H9 (cell line): Measurements from ENCODE around the gene SLC16A3. TPM values are rescaled to one million over a fixed set of nuclear protein-coding genes. Genes with fewer than 3 reads are reported as not detected.

Experiments
- DNase-seq: peaks from one replicate; pipeline ENCODE4 v3.0.0-alpha.2; 2017
- H2AFZ ChIP-seq: one replicate; pipeline ENCODE4 v1.6.1; 2013; ENCODE audit warnings: mild to moderate bottlenecking, low read length, control low read depth, moderate library complexity
- H2AK5ac ChIP-seq: 2 replicates; pipeline ENCODE4 v1.6.1; 2013; ENCODE audit warnings: low read length, control low read depth, mixed read lengths; ENCODE audit not compliant: insufficient read length
- H2BK120ac ChIP-seq: one replicate; pipeline ENCODE4 v1.6.1; 2013; ENCODE audit warnings: low read depth, mild to moderate bottlenecking, low read length, control low read depth, inconsistent platforms; ENCODE audit not compliant: poor library complexity, severe bottlenecking
- H2BK12ac ChIP-seq: 2 replicates; pipeline ENCODE4 v1.6.1; 2013; ENCODE audit warnings: low read length, control low read depth, mixed read lengths, low read depth; ENCODE audit not compliant: insufficient read length
- H2BK15ac ChIP-seq: 2 replicates; pipeline ENCODE4 v1.6.1; 2013; ENCODE audit warnings: low read depth, low read length, control low read depth
- H2BK20ac ChIP-seq: one replicate; pipeline ENCODE4 v1.6.1; 2013; ENCODE audit warnings: low read depth, mild to moderate bottlenecking, low read length, control low read depth, inconsistent platforms; ENCODE audit not compliant: poor library complexity, severe bottlenecking
- H2BK5ac ChIP-seq: 2 replicates; pipeline ENCODE4 v1.6.1; 2013; ENCODE audit warnings: low read length, control low read depth, mixed read lengths; ENCODE audit not compliant: insufficient read length
- H3K14ac ChIP-seq: 2 replicates; pipeline ENCODE4 v1.6.1; 2013; ENCODE audit warnings: low read length, control low read depth; ENCODE audit not compliant: insufficient read depth
- H3K18ac ChIP-seq: 2 replicates; pipeline ENCODE4 v1.6.1; 2013; ENCODE audit warnings: low read depth, mild to moderate bottlenecking, mixed read lengths, low read length, control low read depth; ENCODE audit not compliant: insufficient read length
- H3K23ac ChIP-seq: 2 replicates; pipeline ENCODE4 v1.6.1; 2013; ENCODE audit warnings: low read length, control low read depth, mixed read lengths, low read depth; ENCODE audit not compliant: insufficient read length
- H3K23me2 ChIP-seq: 2 replicates; pipeline ENCODE4 v1.6.1; 2013; ENCODE audit warnings: low read depth, mild to moderate bottlenecking, mixed read lengths, low read length, control low read depth; ENCODE audit not compliant: insufficient read length, poor library complexity, severe bottlenecking
- H3K27ac ChIP-seq: 2 replicates; pipeline ENCODE4 v1.5.1; 2013; ENCODE audit warnings: low read length, control low read depth, mixed read lengths, low read depth; ENCODE audit not compliant: insufficient read length
- H3K27me3 ChIP-seq: 2 replicates; pipeline ENCODE4 v1.6.1; 2013; ENCODE audit warnings: low read length, control low read depth, inconsistent platforms; ENCODE audit not compliant: insufficient read depth
- H3K4ac ChIP-seq: 2 replicates; pipeline ENCODE4 v1.6.1; 2013; ENCODE audit warnings: low read depth, mild to moderate bottlenecking, control low read depth, inconsistent platforms, low read length, moderate library complexity
- H3K4me1 ChIP-seq: 2 replicates; pipeline ENCODE4 v1.6.1; 2013; ENCODE audit warnings: low read length, control low read depth, inconsistent platforms; ENCODE audit not compliant: insufficient read depth
- H3K4me2 ChIP-seq: 2 replicates; pipeline ENCODE4 v1.6.1; 2013; ENCODE audit warnings: low read length, control low read depth, mixed read lengths; ENCODE audit not compliant: insufficient read length, insufficient read depth
- H3K56ac ChIP-seq: 2 replicates; pipeline ENCODE4 v1.6.1; 2013; ENCODE audit warnings: low read depth, mild to moderate bottlenecking, mixed read lengths, low read length, control low read depth; ENCODE audit not compliant: insufficient read length
- H3K79me1 ChIP-seq: 2 replicates; pipeline ENCODE4 v1.6.1; 2013; ENCODE audit warnings: low read depth, mild to moderate bottlenecking, moderate library complexity, low read length, control low read depth, inconsistent platforms; ENCODE audit not compliant: insufficient read depth, poor library complexity, severe bottlenecking
- H3K79me2 ChIP-seq: 2 replicates; pipeline ENCODE4 v1.6.1; 2013; ENCODE audit warnings: low read length, control low read depth, inconsistent platforms; ENCODE audit not compliant: insufficient read depth
- H3K9ac ChIP-seq: 2 replicates; pipeline ENCODE4 v1.6.1; 2013; ENCODE audit warnings: low read length, control low read depth, mixed read lengths; ENCODE audit not compliant: insufficient read length; ENCODE audit errors: extremely low read depth
- H3K9me3 ChIP-seq: one replicate; pipeline ENCODE4 v1.6.1; 2013; ENCODE audit warnings: low read depth, low read length, inconsistent platforms; ENCODE audit not compliant: control insufficient read depth
- H3T11ph ChIP-seq: one replicate; pipeline ENCODE4 v1.6.1; 2013; ENCODE audit warnings: mild to moderate bottlenecking, low read length, control low read depth, inconsistent platforms
- H4K20me1 ChIP-seq: one replicate; pipeline ENCODE4 v1.6.1; 2013; ENCODE audit not compliant: control insufficient read depth, insufficient read length, insufficient read depth
- H4K5ac ChIP-seq: 2 replicates; pipeline ENCODE4 v1.6.1; 2013; ENCODE audit warnings: low read depth, mild to moderate bottlenecking, mixed read lengths, low read length, control low read depth; ENCODE audit not compliant: insufficient read length
- H4K8ac ChIP-seq: replicated peaks from 2 replicates; pipeline ENCODE4 v1.6.1; 2013; ENCODE audit warnings: low read length, control low read depth, mixed read lengths, low read depth; ENCODE audit not compliant: insufficient read length
- H4K91ac ChIP-seq: 2 replicates; pipeline ENCODE4 v1.6.1; 2013; ENCODE audit warnings: low read depth, mild to moderate bottlenecking, moderate library complexity, mixed read lengths, low read length, control low read depth; ENCODE audit not compliant: insufficient read length
- H3K27ac Mint-ChIP-seq, 3 experiments: 2 replicates in 2 of 3; 3 replicates in 1 of 3; pipeline ENCODE4 v1.8.0; 2020 to 2021; ENCODE audit warnings: mixed read lengths in 3 of 3, mild to moderate bottlenecking in 1 of 3, moderate library complexity in 1 of 3
- H3K27me3 Mint-ChIP-seq: 2 replicates; pipeline ENCODE4 v1.8.0; 2021; ENCODE audit warnings: low read depth, mild to moderate bottlenecking, moderate library complexity, mixed read lengths
- H3K36me3 Mint-ChIP-seq, 3 experiments: 2 replicates in 2 of 3; 3 replicates in 1 of 3; pipeline ENCODE4 v1.8.0; 2020 to 2021; ENCODE audit warnings: low read depth in 3 of 3, mixed read lengths in 3 of 3; ENCODE audit not compliant: insufficient read depth in 1 of 3
- H3K4me1 Mint-ChIP-seq, 2 experiments: 2 replicates each; pipeline ENCODE4 v1.8.0; 2020; ENCODE audit warnings: mixed read lengths in 2 of 2
- H3K4me3 Mint-ChIP-seq, 2 experiments: 2 replicates in 1 of 2; 3 replicates in 1 of 2; pipeline ENCODE4 v1.8.0; 2020 to 2021; ENCODE audit warnings: mild to moderate bottlenecking in 2 of 2, mixed read lengths in 2 of 2, moderate library complexity in 1 of 2
- H3K9me3 Mint-ChIP-seq, 2 experiments: 2 replicates in 1 of 2; 3 replicates in 1 of 2; pipeline ENCODE4 v1.8.0; 2020; ENCODE audit warnings: mild to moderate bottlenecking in 2 of 2, mixed read lengths in 2 of 2, moderate library complexity in 1 of 2
- CTCF ChIP-seq: fragments of 200-600 bp; sonication (generic); conservative IDR thresholded peaks from 3 replicates; pipeline ENCODE4 v1.8.0; 2021; ENCODE audit warnings: antibody characterized with exemption, mild to moderate bottlenecking
- WGBS: extraction: QIAGEN DNeasy Blood & Tissue Kit; methylation state at CpG from one replicate; pipeline ENCODE4 v1.1.7; 2013; ENCODE audit warnings: missing lambda C conversion rate, low lambda C conversion rate, mixed read lengths; ENCODE audit not compliant: insufficient read length; ENCODE audit errors: extremely low coverage; 5-methylcytosine and 5-hydroxymethylcytosine counted together
- total RNA-seq: library from RNA; stranded (reverse); gene quantifications from 2 replicates; pipeline ENCODE4 v1.2.1, GENCODE V29; 2021

The SLC16A3 gene
- total RNA-seq, 1 experiment from 2014 or later, result 28.4 TPM

- no peak overlapping the region for H3K9ac ChIP-seq
Observed at GRCh38 chr17:82179946-82180475, 48.8 kb upstream of the SLC16A3 start.

More at GRCh38 chr17:82179946-82180475, 48.8 kb upstream of the SLC16A3 start:
- Histone ChIP-seq H3K4me1 (no peaks in the 10 kb centered on the region), H3T11ph (no peak overlapping the region), H3K4me2 (no peak overlapping the region), H2BK20ac (no peak overlapping the region), H3K56ac (no peak overlapping the region), H2AK5ac (no peak overlapping the region), H3K14ac (no peak overlapping the region), H3K18ac (no peak overlapping the region), H3K4ac (no peak overlapping the region), H4K91ac (no peak overlapping the region), H3K27ac (no peak overlapping the region), H3K23ac (no peak overlapping the region), H2BK120ac (no peak overlapping the region), H2BK12ac (no peak overlapping the region), H4K5ac (no peak overlapping the region), H4K8ac (no peak overlapping the region), H2AFZ (no peak overlapping the region), H3K9me3 (no peaks in the 10 kb centered on the region), H4K20me1 (no peaks in the 10 kb centered on the region), H3K23me2 (no peaks in the 10 kb centered on the region), H3K27me3 (peaks cover 39% of the 10 kb centered on the region), H2BK15ac (no peak overlapping the region), H3K79me2 (no peaks in the 10 kb centered on the region), H3K79me1 (no peaks in the 10 kb centered on the region), H2BK5ac (no peak overlapping the region)
- Mint-ChIP-seq H3K9me3 (no peaks in the 10 kb centered on the region; a peak in 1 of 5 replicates), H3K36me3 (peaks cover 8 to 13% (median 12%) of the 10 kb centered on the region in 3 experiments), H3K27ac (no peak overlapping the region), H3K4me3 (no peak overlapping the region), H3K4me1 (peaks cover 9 to 13% of the 10 kb centered on the region in 2 experiments), H3K27me3 (peaks cover 93% of the 10 kb centered on the region)
- DNase-seq, result no peak
- TF ChIP-seq CTCF, result no peak
- no CpG with 5 or more reads among the region's 10 CpGs for WGBS
